SH-SY5Y (cell line): Measurements from ENCODE around the gene PPP3CA.

Source experiments
- GATA2 ChIP-seq: IDR thresholded peaks from 2 replicates; pipeline ENCODE4 v1.6.1; 2011; ENCODE audit warnings: mild to moderate bottlenecking, low read depth, low read length
- GATA3 ChIP-seq: IDR thresholded peaks from 2 replicates; pipeline ENCODE4 v1.6.1; 2011; ENCODE audit warnings: low read depth, mild to moderate bottlenecking, low read length, moderate library complexity

The PPP3CA gene

DNA sequence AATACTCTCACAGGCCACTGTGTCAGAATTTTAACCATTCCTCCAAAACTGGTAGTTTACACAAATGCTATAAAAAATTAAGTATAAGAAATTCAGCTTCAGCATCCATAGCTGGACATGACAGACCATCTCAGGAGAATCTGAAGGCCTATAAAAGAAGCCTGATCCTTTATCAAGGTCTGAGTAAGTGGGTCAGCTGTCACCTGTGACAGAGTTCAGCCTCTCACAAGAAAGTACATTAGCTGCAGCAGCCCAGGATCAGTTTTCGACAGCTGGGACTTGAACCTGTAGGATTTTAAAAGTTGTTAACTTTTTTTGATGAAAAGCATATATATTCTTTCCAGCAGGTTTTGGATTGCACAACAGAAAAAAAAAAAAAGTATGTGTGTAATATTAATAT is 60.7 kb downstream of the PPP3CA start:
- TF ChIP-seq GATA3 (no peak), GATA2 (no peak)

DNA sequence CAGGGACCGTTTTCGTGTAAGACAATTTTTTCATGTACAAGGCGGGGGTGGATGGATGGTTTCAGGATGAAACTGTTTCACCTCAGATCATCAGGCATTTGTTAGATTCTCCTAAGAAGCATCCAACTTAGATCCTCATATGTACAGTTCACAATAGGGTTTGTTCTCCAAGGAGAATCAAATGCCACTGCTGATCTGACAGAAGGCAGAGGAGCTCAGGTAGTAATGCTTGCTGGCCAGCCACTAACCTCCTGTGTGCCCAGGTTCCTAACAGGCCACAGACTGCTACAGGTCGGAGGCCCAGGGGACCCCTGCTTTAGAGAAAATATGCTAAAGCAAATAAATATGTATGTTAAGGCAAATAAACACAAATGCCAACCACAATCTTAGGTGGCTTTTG is 61.3 kb downstream of the PPP3CA start:
- TF ChIP-seq GATA3 (no peak), GATA2 (no peak)

DNA sequence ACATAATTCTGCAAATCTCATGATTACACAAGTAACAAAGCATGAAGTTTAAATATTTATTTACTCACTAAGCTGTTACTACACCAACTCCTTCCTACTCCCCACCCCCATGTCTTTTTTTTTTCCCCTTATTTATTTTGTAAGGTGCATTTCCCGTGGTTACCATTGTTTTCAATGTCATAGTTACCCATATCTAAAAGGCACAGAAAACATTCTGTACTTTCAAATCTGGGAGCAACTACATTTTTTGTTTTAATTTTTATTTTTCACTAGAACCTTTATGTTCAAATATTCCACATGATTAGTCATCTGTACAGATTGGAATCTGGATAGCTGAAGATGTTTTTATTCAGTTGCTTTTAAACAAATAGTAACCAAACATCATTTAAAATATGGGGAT is 62.8 kb downstream of the PPP3CA start:
- TF ChIP-seq GATA3 (no peak), GATA2 (no peak)

DNA sequence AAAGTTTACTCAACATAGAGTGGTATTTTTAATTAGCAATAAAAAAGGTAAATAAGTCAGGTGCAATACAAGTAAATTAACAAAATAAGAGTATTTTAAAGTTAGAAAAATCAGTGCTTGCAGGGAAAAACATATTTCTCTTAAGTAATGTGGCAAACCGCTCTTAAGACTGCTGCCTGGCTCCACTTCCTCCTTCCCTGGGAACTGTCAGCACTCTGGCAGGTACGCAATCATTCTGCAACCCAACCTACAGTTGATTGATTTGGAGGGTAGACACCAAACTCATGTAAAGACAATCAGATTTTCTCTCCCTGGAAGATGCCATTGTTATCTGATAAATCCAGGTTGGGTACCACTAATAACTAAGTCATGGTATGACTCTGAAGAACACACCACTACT is 63.9 kb downstream of the PPP3CA start:
- TF ChIP-seq GATA2 (no peak), GATA3 (no peak)

DNA sequence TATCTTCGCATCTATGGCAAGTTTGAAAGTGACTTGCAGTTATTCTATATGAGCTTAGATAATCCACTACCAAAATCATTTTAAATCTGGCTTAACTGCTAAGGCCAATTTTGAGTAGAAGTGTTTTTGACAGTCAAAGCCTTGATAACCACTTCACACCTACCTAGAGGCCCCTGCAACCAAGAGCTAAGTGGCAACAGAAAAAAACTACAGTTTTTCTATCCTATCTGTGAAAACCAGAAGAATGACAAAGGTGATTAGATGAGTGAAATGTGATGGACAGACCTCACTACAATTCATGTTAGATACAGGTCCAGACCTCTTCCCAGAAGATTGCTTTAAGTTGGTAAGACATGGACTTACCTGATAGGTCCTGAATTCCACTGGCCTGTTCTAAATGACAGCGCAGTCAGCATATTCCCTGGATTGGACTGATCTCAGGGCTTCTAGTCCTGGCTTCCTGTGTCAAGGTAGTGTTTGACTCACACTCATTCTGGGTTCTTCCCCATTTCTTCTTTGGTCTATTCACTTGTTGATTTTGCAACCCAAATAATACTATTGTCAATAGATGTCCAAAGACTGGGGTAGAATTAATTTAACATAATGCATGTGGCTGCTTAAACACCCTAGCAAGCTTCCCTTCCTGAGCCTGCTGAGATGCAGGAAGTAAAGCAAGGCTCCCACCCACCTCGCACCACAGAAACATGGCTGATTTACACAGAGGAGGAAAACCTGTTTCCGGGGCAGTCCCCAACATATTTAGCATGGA is 65.1 kb downstream of the PPP3CA start:
- TF ChIP-seq GATA2 (no peak), GATA3 (no peak)

DNA sequence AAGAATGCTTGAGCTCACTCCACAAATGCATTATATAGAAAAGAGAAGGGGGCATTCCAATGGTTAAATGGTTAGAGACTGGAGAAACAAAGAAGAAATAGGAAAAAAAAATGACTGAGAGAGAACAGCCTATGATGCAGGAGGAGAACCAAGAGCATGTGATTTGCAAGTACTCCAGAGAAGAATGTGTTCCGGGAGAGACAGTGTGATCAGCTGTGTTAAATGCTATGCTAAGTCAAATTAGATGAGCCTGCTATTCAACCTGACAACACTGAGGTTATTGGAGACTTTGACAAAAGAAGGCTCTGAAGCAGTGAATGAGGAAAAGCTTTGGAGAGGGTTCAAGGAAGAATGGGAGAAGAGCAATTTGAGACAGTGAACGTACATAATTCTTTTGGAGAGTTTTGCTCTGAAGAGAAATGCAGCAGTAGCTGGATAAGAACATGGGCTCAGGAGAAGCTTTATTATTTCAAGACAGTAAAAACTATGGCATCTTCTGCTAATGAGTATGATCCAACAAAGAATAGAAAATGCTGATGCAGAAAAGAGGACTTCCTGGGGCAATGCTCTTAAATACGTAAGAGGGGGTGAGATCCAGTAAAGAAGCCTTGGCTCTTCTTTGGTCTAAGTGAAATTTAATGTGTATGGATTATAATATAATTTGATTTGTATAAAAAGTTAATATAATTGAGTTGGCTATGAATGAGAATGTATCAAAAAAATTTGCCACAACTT is 66.3 kb downstream of the PPP3CA start:
- TF ChIP-seq GATA2 (no peak), GATA3 (no peak)

DNA sequence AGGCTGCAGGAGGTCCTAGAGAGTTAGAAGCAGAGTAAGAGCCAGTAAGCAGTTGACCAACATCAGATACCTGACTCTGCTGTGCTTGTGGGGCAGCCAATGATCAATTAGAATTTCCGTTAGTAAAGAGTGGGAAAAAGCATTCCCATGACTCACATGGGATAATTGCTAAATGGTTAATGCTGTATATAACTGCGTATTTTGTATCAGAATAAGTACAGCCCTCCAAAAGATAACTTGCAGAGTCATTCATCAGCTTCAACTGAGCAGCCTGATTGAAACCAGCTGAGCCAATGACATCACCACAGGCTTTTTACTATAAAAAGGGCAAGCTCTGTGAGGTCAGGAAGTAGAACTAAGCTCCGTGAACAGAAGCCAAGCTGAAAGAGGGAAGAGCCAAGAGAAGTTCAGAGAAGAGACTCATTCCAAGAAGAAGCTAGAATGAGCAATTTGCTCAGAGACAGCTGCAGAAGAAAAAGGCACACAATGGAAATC is 67.9 kb downstream of the PPP3CA start:
- TF ChIP-seq GATA3 (no peak), GATA2 (no peak)

DNA sequence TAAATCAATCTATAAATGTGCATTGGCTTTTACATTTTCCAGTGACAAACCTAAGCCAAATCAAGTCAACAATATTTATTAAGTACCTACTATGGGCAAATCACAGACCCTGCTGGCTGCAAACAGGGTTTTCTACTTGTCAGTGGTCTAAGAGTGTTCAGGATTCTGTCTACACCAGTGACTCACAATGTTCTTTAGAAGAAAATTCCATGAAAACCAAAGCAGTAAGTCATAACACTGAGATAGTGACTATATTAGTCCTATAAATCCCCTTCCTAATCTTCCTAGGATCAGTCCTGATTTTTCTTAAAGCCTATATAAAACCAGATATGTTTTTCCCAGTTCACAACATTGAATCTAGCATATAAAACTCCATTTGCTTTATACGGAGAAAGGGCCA is 69.7 kb downstream of the PPP3CA start:
- TF ChIP-seq GATA3 (no peak), GATA2 (no peak)

DNA sequence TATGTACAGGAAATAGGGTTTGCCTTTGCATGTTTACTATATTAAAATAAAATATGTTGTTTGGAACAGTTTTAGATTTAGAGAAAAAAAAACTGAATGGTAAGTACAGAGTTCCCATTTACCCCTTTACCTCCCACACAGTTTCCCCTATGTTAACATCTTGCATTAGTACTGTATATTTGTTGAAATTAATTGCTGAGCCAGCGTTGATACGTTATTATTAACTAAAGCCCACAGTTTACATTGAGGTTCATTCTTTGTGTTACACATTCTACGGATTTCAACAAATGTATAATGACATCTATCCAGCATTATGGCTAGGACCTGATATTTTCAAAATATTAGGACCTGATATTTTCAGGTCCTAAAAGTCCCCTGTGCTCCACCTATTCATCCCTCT is 70.7 kb downstream of the PPP3CA start:
- TF ChIP-seq GATA2 (no peak), GATA3 (no peak)

DNA sequence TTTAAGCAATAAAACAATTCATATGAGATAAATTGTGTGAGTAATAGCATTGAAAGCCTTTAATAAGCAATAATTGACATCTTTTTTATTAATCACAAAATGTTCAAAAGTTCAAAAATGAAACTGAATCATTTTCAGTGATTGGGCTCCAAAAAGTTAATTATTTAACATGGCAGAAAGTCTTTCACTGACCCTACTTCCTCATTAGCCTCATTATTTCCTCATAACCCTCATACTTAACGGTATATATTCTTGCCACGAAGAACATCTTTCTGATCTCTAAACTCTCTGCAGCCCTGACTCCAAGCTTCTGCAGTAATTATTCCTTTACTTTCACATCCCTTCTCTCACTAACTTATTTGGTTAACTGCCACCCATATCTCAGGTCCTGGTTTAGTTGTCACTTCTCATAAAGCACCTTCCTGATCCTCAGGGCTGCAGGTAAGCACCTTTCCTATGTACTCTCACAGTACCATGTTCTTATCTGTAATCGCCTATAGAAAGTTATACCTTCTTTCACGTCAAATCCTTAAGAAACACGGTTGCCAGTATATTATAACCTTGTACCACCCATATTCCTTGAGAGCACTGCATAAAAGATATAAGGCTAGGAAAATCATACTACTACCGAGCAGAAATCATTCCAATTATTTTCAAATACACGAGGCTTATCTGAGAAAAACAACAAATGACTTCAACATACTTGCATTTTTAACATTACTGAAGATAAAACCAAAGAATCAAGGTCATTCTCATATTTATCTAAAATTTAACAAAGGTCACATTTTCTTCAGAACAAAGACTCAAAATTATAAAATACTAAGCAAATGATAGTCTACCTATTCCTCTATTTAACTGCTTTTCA is 72.2 kb downstream of the PPP3CA start:
- TF ChIP-seq GATA2, result no peak

DNA sequence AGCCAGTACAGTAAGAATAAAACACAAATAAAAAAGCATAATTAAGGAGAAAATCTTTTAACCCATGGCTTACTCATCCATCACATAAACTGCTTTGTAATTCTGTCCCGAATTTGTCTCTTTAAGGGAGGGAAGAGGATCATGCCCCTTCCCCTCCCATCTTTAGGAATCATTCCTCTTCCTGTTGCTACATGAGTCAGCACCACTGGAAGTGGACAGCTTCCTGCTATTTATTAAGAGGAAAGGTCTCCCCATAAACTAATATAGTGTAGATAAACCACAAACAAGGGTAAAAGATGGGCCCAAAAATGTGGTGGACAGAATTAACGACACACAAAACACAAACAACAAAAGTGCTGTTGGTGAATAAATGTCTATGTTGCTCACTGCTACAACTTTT is 75.8 kb downstream of the PPP3CA start:
- TF ChIP-seq GATA3 (no peak), GATA2 (no peak)

DNA sequence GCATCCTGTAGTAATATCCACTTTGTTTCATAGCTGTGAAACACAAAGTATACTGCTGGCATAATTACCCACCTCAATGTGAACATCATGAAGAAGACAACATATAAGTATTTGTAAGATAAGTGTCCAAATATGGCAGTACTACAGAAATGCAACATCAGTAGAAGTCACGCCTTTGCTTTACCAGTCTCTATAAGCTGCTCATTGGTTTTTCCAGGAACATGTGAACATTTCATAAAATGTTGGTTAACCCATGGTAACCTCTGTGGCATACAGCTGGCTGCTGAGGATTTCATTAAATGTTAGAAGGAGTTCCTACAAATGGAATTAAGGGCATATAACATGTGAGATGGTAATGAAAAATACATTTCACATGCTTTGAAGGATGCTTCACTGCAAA is 77.6 kb downstream of the PPP3CA start:
- TF ChIP-seq GATA2, result no peak
- no peak for TF ChIP-seq GATA3

DNA sequence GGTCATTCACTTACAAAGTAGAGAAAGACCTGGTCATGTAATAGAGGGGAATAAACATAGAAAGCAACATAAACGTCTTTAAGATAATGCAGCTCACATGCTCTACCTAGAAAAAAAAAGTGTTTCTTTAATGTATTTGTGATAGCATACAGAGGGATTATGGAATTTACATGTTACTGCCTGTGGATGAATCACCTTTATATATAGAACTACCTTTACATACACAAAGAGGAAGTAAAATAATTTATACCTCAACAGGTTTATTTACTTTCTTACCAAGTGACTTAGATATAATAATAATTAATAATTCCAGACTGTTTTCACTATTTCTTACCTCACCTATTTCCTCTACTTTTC is 81.5 kb downstream of the PPP3CA start:
- TF ChIP-seq GATA3 (no peak), GATA2 (no peak)

DNA sequence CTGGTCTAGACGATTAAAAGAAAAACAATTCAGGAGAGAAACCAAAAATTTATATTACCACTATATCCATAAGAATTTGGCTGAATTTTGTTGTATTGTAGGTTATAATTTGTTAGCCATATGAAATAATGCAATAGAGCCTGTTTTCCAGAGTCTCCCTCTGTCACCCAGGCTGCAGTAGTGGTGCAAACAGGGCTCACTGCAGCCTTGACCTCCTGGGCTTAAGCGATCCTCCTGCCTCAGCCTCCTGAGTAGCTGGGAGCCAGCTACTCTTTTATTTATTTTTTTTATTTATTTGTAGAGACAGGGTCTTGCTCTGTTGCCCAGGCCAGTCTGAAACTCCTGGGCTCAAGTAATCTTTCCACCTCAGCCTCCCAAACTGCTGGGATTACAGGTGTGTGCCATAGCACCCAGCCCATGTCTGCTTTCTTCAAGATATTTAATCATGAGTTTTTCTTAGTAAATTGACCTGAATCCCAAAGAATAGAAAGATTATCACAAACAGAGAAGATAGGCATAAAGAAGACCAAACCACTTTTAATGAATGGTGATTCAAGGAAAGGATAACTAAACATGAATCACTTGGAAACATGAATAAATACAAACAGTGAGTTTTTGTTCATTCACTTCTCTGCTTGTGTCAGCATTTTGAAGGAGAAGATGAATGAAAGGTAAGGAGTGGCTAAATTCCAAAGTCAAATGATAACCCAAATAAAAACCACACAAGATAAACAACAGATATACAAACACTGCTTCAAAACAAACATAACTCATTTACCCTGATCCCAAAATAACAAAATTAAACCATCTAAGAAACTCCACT is 82.1 kb downstream of the PPP3CA start:
- no peak for TF ChIP-seq GATA3
- TF ChIP-seq GATA2, result no peak

DNA sequence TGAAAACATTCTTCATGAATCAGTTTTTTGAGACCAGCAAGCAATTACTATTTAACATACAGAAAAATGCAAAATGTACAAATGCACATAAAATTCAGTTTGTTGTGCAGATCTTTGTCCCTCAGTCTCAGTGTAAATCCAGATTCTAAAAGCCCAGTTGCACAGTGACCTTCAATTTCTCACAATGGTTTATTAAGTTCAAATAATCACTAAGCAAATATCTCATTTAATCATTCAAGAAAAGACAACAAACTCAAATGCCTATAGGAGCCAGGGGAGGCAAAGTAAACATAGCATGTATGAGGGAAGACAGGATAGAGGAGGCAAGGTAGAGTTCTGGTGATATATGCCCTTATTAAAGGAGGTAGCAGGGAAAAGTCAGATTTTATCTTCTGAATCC is 82.8 kb downstream of the PPP3CA start:
- no peak for TF ChIP-seq GATA3
- no peak for TF ChIP-seq GATA2

DNA sequence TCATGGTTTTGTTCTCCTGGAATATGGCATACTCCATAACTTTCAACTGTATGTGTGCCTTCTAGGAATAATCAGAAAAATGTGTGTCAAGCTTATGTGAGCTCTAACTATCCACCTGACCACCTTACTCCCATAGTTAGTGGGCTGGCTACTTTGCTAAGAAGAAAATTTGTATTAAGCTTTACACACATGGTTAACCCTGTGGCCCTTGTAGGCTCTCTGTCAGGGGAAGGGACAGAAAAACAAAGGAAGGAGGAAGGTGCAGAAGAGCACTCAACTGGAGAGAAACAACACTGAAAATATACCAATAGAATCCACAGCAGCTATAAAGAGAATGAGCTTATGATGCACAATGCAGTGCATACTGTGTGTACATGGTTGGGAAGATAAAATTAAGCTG is 84.6 kb downstream of the PPP3CA start:
- TF ChIP-seq GATA3 (no peak), GATA2 (no peak)
